OCI-LY7 (cell line): Measurements from ENCODE around the gene GRAP2.

ENCODE experiments used
- CTCF ChIP-seq: fragments of 200-600 bp; sonication (generic); conservative IDR thresholded peaks from 2 replicates; pipeline ENCODE4 v1.5.1; 2014; ENCODE audit warnings: mild to moderate bottlenecking, antibody characterized with exemption, low read length, moderate library complexity, mixed read lengths
- EZH2phosphoT487 ChIP-seq: fragments of 200-600 bp; sonication (generic); IDR thresholded peaks from 2 replicates; pipeline ENCODE4 v1.6.1; 2018; ENCODE audit warnings: low read depth, borderline replicate concordance, mild to moderate bottlenecking, mixed run types, antibody characterized with exemption, low read length, moderate library complexity, mixed read lengths

DNA sequence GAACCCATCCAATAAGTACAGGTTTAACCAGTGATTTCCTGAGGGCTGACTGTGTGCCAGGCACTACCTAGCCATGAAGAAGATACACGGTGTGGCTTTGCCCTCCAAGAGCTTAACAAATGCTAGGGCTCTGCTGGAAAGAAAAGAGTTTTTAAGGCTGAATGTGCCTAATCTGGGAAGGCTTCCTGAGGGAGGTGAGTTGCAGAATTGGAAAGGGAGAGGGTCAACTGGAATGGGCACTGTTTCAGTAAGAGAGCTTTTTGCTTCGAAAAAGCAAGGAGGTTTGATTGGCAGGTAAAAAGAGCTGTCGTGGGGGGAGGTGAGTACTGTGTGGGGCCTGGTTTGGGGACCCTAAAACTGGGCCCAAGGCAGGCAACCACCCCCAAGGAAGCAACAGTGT lies 96.5 kb downstream of the GRAP2 start:
- TF ChIP-seq CTCF = no peak
- TF ChIP-seq EZH2phosphoT487 = no peak
